GM19452 (cell line): Measurements from ENCODE around the gene GPR107.

Source experiments
- ATAC-seq: cut with Tn5 transposase; IDR thresholded peaks from one replicate; pipeline ENCODE4 v1.9.1; 2021; ENCODE audit not compliant: unreplicated experiment

Gene GPR107

DNA sequence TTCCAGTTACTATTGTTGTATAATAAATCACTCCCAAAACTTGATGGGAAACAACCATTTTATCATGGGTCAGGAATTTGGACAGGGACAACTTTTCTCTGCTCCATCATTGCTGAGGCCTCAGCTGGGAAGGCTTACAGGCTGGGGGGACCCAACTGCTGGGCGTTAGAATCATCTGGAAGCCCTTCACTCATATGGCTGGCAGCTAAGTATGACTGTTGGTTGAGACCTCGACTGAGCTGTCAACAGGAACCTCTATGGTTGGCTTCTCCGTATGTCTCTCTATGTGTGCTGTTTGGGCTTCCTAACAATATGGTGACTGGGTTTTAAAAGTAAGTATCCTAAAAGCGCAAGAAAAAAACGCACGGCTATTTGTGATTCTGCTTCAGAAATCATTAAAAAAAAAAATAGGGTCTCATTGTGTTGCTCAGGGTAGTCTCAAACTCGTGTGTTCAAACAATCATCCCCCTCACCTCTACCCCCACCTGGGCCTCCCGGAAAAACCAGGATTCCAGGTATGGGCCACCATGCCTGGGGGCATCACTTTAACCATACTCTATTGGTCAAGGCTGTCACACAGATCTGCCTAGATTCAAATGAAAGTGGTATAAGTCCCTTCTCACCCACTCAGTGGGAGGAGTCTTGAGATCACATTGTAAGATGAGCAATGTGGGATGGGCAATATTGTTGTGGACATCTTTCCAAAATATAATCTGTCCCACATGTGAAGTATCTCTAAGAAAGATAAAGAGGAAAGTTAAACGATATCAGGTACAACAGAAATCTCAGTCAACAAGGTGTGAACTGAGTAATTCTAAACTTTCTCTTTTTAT, 26.0 kb upstream of the GPR107 start:
- no peak for ATAC-seq

DNA sequence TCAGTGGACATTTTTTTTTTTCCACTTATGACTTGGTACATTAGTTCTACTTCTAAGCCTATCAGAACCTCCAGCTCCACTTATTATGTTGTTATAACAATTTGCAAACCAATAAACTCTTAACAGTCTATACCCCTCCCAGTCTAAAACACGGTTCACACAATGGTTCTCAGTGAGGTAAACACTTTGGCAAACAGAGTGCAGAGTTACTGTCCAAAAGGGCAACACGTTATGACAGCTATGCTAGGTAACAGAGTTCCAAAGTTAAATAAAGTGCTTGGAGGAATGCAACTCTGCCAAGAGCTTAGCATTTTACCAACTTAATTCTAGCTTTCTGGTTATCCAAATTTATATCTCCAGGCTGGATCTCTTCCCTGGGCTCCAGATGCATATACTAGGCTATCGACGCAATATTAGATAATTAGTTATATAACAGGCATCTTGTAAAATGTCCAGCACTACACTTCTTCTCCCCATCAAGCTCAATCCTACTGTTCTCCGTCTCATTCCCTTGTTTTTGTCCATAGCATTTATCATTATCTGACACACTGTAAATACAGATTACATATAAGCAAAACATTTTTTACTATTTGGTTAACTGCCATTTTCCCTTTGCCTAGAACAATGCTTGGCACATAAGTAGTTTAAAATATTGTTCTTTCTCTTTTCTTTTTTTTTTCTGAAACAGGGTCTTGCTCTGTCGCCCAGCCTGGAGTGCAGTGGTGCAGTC, 25.0 kb upstream of the GPR107 start:
- ATAC-seq = no peak

DNA sequence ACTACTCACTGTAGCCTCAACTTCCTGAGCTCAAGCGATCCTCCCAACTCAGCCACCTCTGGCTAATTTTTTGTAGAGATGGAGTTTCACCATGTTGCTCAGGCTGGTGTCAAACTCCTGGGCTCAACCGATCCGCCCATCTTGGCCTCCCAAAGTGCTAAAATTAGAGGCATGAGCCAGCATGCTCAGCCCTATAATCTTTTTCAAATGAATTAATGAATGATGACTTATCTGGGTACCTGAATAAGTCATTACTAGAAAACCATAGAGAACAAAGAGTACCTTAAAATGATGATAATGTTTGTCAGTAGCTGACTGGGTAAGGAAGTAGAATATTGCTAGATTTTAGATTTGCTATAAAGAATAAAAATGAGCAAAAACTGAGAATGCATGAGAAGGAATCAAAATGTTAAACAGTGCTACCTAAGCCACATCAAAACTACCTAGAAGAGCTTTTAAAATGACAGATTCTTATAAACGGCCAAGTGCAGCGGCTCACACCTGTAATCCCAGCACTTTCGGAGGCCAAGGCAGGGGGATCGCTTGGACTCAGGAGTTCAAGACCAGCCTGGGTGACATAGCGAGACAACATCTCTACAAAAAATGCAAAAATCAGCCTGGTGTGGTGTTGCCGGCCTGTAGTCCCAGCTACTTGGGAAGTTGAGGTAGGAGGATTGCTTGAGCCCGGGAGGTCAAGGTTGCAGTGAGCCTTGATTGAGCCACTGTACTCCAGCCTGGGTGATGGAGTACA, 24.3 kb upstream of the GPR107 start:
- peak; percentile 43 for ATAC-seq

DNA sequence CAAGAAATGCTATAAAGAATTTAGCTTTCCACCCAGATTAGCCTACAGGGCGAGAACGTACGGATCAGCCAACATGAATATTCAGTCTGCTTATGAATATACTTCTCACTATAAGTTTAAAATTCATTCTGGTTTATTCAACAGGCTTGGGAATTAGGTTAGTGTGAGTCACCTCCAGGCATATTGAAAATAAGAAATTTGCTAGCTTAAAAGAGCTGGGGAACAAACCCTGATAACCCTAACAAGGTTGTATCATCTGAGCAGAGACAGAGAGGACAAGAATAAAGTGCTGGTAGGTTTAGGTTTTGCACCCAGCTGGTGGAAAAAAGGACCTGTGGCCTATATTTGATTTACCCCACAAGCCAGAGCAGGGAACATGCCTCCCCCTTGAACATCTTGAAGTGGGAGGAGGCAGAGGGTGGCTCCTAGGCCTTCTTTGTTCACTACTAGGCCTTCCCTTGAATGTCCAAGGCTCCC, 23.0 kb upstream of the GPR107 start:
- no peak for ATAC-seq

DNA sequence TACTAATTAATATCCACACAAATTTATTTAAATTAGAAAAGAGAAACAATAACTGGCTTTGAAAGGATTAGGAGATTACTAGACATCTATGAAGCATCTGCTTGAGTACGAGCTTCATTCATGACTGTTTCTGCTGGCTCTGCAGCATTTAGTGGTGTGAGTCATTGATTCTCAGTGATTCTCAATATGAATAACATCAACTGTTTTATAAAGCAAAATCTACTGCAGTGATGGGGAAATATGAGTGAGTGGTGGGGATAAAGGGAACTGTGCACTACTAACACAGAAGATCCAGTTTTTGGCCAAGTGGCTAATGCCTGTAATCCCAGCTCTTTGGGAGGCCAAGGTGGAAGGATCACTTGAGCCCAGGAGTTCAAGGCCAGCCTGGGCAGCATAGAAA, 19.1 kb upstream of the GPR107 start:
- no peak for ATAC-seq

DNA sequence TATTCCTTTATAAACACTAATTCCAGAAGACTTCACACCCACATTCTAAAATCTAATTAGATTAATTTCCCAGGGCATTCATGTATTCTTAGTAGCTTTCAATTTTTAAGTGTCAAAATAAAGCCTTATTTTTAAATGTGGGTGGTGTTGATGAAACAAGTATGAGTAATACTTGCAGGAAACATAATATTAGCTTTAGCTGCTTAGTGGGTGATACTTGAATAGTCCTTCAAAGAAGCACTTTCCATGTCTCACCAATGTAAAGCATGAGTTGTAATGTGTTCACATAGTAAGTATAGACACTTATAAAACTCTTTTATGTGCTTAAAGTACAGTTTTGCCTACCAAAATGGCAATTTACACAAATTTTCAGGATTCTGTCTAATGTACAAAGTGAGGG, 17.6 kb upstream of the GPR107 start:
- no peak for ATAC-seq

DNA sequence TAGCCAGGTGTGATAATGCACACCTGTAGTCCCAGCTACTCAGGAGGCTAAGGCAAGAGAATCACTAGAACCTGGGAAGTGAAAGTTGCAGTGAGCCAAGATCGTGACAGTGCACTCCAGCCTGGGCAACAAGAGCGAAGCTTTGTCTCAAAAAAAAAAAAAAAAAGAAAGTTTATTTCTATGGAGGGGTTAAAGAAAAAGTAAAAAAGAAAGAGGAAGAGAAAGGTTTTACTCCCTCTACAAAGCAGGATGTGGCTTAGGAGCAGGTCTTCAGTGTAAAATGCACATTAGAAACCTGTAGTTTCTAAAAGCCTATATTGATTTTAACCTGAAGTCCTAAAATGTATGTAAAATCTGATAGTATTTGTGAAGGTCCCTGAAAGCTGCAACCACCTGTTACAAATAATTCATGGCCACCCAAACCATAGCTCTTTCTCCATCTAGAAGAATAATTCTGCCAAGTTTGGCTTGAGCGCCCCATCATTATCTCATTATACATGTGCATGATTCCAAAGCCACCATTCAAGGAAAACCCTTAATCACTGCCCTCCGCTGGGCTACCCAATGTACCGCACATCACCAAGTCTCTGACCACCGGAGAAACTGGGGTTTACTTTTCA, 14.1 kb upstream of the GPR107 start:
- ATAC-seq = peak; percentile 22

DNA sequence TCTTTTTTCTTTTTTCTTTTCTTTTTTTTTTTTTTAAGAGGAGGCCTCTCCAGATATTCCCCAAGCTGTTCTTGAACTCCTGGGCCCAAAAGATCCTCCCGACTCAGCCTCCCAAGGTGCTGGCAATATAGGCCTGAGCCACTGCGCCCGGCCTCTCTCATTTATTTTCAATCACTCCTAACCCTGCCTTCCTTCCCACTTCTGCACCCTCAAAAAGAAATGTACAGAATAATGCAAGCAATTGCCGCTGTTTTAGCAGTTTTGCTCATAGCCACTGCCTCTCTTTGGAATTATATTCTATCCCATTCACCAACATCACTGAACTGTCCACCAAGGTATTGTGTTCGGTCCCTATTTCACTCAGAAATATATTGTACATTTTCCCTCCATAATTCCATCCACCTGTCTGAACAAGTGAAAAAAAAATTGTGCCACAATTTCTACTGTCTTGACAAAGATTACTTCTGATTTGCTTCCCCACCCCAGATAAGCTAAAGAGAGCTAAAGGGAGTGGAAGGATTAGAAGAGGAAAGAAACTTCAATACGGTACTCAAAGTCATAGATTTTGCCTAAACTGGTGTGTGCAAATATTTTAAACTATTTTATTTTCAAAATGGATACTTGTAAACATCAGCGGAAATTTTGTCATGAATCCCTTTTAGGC, 12.6 kb upstream of the GPR107 start:
- ATAC-seq = no peak

DNA sequence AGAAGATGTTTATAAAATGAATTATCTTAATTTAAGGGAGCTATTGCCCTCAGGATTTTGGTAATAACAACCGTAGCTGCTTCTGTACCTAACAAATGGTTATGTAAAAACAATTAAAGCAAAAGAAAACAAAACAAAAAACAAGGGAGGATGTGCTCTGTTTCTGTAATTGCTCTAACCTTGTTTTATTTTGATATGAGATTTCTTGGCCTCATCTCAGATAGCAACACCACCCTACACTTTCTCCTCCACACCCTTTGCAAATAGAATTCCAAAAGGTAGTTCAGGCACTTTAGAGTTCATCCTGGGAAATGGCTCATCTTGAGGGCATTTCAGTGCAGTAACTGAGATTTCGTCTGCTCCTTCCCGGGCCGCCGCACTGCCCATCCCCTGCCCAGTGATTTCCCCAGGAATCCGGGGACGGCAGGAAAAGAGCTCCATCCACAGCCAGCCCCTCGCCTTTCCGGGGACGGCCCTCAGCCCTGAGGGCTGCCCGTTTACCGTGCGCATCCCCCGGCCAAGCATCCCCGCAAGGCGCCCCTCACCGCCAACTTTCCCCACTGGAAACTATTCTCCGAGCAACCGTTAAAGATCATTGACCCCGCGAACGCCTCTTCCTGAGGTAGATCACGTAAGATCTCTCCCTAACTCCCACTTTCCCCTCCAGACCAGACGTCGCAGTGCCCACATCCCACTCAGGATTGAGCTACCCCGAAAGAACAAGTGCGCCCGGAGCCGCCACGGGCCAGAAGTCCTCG, 11.9 kb upstream of the GPR107 start:
- no peak for ATAC-seq

DNA sequence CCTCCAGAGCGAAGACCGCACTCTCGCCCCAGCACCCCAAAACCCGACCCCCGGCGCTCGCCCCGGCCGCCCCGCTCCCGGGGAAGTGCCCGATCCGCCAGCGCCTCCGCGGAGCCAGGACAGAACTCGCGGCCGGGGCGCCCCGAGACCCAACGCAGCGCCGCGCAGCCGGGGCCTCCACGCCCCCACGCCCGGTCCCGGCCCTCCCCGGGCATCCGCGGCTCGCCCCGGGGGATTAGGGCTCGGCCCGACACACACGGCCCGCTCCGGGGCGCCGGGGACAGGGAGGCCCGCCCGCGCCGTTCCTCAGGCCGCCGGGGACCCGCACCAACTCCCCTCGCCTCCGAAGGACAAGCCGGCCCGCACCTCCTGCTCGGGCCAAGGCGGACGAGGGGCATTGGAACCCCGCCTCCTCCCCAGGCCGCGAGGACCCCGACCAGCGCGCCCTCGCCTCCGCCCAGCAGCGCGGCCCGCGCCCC, 11.3 kb upstream of the GPR107 start:
- ATAC-seq = peak; percentile 1

DNA sequence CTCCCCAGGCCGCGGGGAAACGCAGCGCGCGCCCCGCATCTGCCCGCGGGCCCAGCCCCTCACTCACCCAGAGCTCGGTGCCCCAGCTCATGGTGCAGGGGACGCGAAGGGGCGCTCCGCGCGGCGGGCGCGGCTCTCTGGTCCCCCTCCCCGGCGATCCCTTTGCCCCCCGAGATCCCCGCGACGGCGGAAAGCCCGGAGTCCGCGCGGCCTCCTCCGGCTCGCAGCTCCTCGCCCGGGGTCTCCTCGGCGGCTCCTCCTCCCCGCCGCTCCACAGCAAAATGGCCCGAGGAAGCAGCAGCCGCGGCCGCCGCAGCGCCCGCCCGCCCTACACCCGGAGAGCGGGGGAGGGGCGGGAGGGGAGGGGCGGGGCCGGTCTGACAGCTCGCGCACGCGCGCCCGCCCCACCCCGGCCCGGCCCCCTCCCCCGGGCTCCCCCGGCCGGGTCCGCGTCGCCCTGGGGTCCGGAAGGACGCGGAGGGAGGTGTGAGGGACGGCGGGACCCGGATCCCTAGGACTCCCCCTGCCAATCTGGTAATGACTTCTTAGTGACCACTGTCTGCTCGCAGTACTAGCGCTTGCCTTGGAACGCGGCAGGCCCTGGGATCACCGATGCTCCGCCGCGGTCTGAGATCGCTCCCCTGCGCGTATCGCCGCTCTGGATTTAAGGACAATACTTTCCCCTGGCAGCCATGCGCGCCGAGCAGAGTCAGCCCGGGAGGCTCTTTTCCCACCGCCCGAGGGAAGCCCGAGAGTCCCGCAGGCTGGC, 10.6 kb upstream of the GPR107 start, which contains the start of gene FNBP1:
Gene FNBP1 (minus strand): TSS at position 305 of the 769 bp plus-strand sequence. CDS start 214 bp downstream, at position 91.
- ATAC-seq = peak; percentile 39

DNA sequence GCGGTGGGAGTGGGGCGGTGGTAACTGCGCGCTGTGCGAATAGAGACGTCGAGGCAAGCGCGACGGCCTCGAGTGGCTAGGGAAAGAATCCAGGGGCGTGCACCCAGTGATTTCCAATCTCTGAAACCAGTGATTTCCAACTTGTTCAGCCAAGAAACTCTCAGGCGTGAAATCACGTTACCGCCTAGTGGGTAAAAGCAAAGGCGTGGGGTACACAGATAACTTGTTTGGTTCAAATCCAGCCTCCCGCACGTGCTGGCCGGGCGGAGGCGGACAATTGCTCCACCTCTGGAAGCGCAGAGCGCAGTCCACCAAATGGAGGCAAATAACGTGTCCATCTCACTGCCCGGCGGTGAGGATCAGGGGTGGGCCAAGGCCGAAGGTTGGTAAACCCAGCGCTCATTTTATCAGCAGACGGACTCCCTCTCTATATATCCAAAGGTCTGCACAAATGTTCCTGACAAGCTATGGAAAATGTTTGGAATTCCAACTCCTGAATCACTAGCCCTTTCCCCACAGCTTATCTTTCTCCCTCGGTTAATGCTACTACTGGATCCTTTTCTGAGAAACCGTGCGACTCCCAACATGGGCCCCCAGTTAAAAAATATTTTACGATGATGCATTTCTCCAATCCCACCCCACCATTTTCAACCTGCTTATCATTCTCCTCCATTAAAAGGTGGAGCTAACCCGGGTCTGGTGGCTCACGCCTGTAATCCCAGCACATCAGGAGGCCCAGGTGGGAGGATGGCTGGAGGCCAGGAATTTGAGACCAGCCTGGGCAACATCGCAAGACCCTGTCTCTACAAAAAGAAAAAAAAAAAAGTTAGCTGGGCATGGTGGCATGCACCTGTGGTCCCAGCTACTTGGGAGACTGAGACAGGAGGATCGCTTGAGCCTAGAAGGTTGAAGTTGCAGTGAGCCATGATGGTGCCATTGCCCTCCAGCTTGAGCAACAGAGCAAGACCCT, 9.8 kb upstream of the GPR107 start:
- no peak for ATAC-seq

DNA sequence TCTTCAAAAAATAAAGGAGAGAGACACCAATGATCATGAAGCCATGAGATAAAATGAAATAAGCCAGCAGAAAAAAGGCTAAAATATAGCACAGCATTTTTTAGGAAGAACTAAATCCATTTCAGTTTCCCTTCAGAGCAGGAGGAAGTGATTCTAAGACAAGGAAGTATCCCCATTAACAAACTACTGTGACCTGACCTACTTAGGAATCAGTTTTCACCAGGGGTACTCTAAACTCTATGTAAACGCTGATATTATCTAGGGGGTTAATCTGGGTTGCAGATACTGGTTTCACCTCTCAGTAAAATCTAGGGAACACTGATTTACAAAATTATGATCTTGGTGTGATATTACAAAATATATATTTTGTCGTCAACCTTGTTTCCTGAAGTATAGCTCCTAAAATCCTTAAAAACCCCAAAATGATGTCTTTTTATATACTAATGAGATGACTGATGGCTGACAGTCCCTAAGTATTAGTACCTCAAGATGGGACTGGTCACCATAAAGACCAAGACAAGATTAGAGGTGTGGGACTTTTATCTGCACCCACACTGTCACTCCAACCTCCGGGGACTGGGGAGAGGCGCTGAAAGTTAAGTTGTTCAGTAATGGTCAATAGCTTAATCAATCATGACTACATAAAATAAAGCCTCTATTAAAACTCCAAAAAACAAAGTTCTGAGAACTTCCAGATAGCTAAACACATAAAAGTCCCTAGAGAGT, 7.8 kb upstream of the GPR107 start:
- ATAC-seq = no peak

DNA sequence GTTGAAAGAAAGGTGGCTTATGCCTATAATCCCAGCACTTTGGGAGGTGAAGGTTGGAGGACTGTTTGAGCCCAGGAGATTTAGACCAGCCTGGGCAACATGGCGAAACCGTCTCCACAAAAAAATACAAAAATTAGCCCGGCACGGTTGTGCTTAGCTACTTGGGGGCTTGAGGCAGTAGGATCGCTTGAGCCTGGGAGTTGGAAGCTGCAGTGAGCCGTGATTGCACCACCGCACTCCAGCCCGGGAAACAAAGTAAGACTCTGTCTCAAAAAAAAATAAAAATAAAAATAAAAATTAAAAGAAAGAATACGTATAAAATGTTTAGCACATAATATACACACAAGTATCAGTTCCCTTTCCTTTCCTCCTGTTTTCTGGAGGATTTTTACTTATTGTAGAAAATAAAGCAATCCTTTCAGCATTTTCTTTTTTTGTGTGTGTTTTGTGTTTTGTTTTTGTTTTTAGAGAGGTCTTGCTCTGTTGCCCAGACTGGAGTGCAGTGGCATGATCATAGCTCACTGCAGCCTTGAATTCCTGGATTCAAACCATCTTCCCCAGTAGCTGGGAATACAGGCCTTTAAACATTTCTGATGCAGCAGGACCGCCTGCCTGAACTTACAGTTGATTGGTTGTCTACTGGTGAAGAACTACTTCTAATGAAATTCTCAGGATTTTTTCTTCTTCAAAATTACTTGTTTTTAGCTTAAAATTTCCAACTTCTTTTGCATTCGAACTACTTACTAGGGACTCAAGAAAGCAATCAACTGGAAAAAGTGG, 4.1 kb upstream of the GPR107 start:
- ATAC-seq = no peak

DNA sequence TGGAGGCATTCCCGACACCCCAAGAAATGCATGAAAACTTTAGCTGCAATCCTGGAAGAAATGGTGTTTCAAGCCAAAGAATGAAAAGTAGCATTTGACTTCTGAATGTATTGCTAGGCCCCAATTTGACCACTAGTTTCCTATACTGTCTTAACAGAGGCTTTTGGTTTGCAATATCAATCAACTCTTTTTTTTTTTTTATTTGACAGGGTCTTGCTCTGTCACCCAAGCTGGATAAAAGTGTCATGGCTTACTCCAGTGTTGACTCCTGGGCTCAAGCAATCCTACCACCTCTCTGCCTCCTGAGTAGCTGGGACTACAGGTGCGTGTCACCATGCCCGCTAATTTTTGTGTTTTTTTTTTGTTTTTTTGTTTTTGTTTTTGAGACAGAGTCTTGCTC, 3.2 kb upstream of the GPR107 start:
- no peak for ATAC-seq

DNA sequence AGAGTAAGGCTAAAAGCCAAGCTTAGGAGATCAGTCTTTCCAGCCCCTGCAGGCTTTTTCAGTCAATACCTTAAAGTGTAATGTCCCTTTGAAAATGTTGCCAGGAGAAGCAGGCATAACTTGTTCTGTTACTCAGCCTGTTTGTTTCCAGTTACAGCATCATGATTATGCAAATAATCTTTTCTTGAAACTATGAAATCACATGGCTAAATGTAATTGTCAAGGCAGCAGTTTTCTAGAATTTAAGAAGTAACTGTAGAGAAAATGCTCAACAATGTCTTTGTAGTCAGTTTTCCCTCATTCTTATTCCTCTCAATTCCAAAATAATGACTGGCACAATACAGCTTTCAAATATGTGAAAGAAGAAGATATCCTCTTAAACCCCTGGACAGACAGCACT, 1.9 kb upstream of the GPR107 start:
- no peak for ATAC-seq
